Lung (tissue), 12 donors: ENCODE data around the gene NSMCE1. TPM values are rescaled to one million over a fixed set of nuclear protein-coding genes. Genes with fewer than 3 reads are reported as not detected.

Source experiments
- ATAC-seq: fragments of 200-7000 bp; cut with Tn5 transposase; one replicate; pipeline ENCODE4 v1.9.1; 2020; ENCODE audit warnings: moderate number of reproducible peaks; ENCODE audit not compliant: insufficient read depth, low FRiP score
- DNase-seq, 3 donors: peaks; one replicate each; pipeline ENCODE4 v3.0.0-alpha.2; 2013 to 2017
- H3K27ac ChIP-seq, 2 donors: one replicate each; pipeline ENCODE4 v1.5.1; 2013; ENCODE audit warnings: mild to moderate bottlenecking in 2 of 2, moderate library complexity in 2 of 2, control low read depth in 1 of 2, inconsistent platforms in 1 of 2, low read depth in 1 of 2, low read length in 1 of 2
- H3K27me3 ChIP-seq, 3 donors: one replicate each; pipeline ENCODE4 v1.5.1; 2013; ENCODE audit warnings: low read length in 2 of 3; ENCODE audit not compliant: control insufficient read depth in 3 of 3, insufficient read depth in 3 of 3
- H3K36me3 ChIP-seq, 4 donors: one replicate each; pipeline ENCODE4 v1.5.1; 2013; ENCODE audit warnings: low read length in 4 of 4, mild to moderate bottlenecking in 1 of 4, moderate library complexity in 1 of 4; ENCODE audit not compliant: control insufficient read depth in 4 of 4, insufficient read depth in 4 of 4
- H3K4me1 ChIP-seq, 5 donors: one replicate each; pipeline ENCODE4 v1.5.1; 2013; ENCODE audit warnings: low read length in 5 of 5, mild to moderate bottlenecking in 2 of 5, moderate library complexity in 1 of 5; ENCODE audit not compliant: control insufficient read depth in 5 of 5, insufficient read depth in 5 of 5
- H3K4me3 ChIP-seq: one replicate; pipeline ENCODE4 v1.5.1; 2013; ENCODE audit warnings: mild to moderate bottlenecking, control low read depth, moderate library complexity
- H3K9ac ChIP-seq, 2 donors: one replicate each; pipeline ENCODE4 v1.5.1; 2013; ENCODE audit warnings: low read length in 2 of 2, control low read depth in 1 of 2; ENCODE audit not compliant: insufficient read depth in 1 of 2
- H3K9me3 ChIP-seq, 4 donors: one replicate each; pipeline ENCODE4 v1.5.1; 2013; ENCODE audit warnings: low read length in 3 of 4, mild to moderate bottlenecking in 1 of 4, moderate library complexity in 1 of 4; ENCODE audit not compliant: control insufficient read depth in 4 of 4, insufficient read depth in 3 of 4
- CTCF ChIP-seq: IDR thresholded peaks from 2 replicates; pipeline ENCODE4 v1.5.1; 2012; ENCODE audit warnings: mild to moderate bottlenecking; ENCODE audit errors: control extremely low read depth, extremely low read depth
- WGBS, 2 donors: extraction: QIAGEN DNeasy Blood & Tissue Kit; methylation state at CpG; one replicate each; pipeline ENCODE4 v1.1.7; 2013; 5-methylcytosine and 5-hydroxymethylcytosine counted together
- polyA plus RNA-seq, 2 donors: library from polyadenylated mRNA; stranded (reverse); fragments of 200-250 nt; gene quantifications; one replicate each; pipeline ENCODE4 v1.2.1, GENCODE V29; 2013
- total RNA-seq, 2 donors: library from RNA; depleted of rRNA in 1 of 2; stranded (reverse); fragments of >200 nt in 1 of 2; gene quantifications; one replicate each; pipeline ENCODE4 v1.2.1, GENCODE V29; 2014 to 2021
- donor health status: control.
- donor health status: control.
- donor health status: Bipolar disorder and iron deficiency.
- donor health status: healthy.
- donor health status: DM: yes; HTN: yes; CAD: no.

Gene NSMCE1
- total and polyA plus RNA-seq, 4 donors, result 37.4 to 75.4 (median 57.2) TPM

DNA sequence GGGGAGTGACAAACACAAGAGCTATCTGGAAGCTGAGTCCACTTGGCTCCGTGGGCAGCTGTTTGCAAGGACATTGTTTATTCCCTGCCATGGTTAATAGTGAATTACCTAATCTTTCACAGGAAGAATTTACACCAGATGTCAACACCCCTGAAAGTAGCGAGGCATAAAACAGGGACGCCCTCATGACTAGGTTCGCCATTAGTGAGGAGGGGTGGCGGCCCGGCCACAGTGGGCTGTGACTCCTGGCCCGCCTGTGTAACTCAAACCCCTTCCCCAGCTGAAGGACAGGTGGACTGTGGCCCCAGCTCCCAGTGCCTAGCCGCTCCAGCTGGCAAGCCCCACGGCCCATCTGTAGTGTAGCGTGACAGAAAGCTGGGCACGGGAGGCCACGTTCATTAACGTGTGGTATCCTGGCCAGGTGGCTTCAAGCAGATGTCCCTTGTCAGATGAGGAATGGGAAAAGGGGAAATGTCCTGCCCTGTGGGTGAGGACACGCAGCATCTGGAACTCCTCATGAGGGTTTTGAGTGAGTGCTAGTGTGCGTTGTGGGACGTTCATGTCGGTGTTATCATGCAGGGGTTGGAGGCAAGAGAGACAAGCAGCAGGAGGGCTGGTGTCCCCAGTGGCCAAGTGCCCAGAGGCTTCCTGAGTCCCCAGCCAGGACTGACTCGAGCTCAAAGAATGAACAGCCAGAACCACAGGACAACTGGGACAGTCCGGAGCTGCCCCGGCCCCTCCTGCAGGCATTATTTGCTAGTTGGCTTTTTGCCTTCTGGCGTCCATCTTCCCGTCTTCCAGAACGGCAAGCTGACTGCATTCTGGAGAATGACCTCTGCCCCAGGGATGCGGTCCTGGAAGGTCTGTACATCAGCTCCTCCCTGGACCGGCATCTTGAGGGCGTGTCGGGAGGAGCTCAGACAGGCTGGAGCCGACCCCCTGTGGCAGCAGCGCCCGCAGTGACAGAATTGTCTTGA lies 46.0 kb downstream of the NSMCE1 start:
- H3K9ac ChIP-seq, result no peak overlapping the region
- no peak for TF ChIP-seq CTCF
- peaks cover 0 to 41% (median 6%) of the 10 kb centered on the region in 4 donors for H3K36me3 ChIP-seq
- H3K9me3 ChIP-seq, result no peaks in the 10 kb centered on the region
- H3K4me1 ChIP-seq, result peaks cover 0 to 26% (median 4%) of the 10 kb centered on the region in 5 donors
- 58 to 74% methylated on average over 30 of the region's 30 CpGs for whole genome bisulfite sequencing, 2 donors
- DNase-seq (peak; percentile 70 to 85 (median 85)), ATAC-seq (peak; percentile 4)
- peak overlapping the region; percentile 49 to 78 for H3K27ac ChIP-seq
- no peaks in the 10 kb centered on the region for H3K27me3 ChIP-seq
- H3K4me3 ChIP-seq, result no peak overlapping the region

DNA sequence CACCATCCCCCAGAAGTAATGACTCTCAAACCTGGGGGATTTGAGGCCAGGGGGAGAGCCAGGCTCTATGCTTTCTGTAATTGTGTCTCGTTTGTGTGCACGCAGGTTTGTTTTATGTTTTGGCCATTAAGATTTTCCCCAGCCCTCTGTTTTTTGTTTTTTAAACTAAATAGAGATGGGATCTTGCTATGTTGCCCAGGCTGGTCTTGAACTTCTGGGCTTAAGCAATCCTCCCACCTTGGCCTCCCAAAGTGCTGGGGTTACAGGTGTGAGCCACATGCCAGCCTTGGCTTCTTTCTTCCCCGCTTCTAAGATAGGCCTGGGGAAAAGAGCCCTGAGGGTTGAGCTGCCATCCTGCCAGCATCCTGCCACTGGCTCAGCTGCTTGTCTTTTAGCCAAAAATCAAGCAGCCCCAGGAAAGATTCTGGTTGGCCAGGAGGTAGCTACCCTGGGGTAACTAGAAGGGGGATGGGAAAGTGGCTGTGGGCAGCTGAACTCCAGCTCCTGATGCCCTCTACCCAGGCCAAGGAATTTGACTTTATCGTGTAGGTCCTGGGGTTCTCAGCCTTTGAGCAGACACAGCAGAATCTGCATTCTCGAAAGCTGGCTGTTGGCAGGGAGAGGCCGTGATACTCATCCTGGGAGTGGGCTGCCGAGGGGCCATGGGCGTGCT lies 46.9 kb downstream of the NSMCE1 start:
- Histone ChIP-seq H3K4me3 (no peak overlapping the region), H3K27ac (peak overlapping the region in 1 of 2 donors; percentile 62), H3K9ac (no peak overlapping the region), H3K27me3 (no peaks in the 10 kb centered on the region), H3K4me1 (peaks cover 0 to 26% (median 4%) of the 10 kb centered on the region in 5 donors), H3K9me3 (no peaks in the 10 kb centered on the region), H3K36me3 (peaks cover 0 to 40% (median 10%) of the 10 kb centered on the region in 4 donors)
- 80 to 87% methylated on average over 8 of the region's 8 CpGs for WGBS, 2 donors
- DNase-seq, result no peak
- no peak for TF ChIP-seq CTCF
- ATAC-seq, result no peak

DNA sequence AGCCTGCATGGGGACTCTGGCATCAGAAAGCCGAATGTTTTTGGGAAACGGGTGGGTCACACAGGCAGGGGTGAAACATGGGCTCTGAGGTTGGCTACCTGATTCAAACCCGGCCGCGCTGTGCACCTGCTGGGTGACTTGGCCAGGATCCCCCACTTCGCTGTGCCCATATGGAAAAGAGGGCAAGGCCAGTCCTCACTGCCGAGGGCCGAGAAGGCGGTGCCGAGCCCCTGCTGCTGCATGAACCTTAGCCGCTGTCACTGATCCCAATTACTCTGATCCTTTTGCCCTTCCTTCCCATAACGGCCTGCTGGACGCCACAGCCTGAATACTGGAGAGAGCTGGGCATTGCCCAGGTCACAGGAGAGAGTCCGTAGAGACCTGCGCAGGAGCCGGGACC lies 47.6 kb downstream of the NSMCE1 start:
- Histone ChIP-seq H3K36me3 (peaks cover 0 to 36% (median 10%) of the 10 kb centered on the region in 4 donors), H3K4me3 (no peak overlapping the region), H3K9me3 (no peaks in the 10 kb centered on the region), H3K4me1 (peaks cover 0 to 26% (median 4%) of the 10 kb centered on the region in 5 donors), H3K9ac (no peak overlapping the region), H3K27ac (no peak overlapping the region), H3K27me3 (no peaks in the 10 kb centered on the region)
- DNase-seq, result no peak
- ATAC-seq, result no peak
- no peak for TF ChIP-seq CTCF
- 93 to 97% methylated on average over 16 of the region's 16 CpGs for WGBS, 2 donors
